GM19023 (cell line): ENCODE results near the gene IFIT2.
"Not testable (repeated sequence)": the region's sequence is repeated elsewhere in the genome, so short reads cannot be mapped to it uniquely, and the experiment has no call there.

Experiments used
- ATAC-seq: cut with Tn5 transposase; IDR thresholded peaks from one replicate; pipeline ENCODE4 v1.9.1; 2021; ENCODE audit warnings: mild to moderate bottlenecking, moderate library complexity; ENCODE audit not compliant: unreplicated experiment

IFIT2 gene

GRCh38 chr10:89279421-89279869 lies 22.4 kb upstream of the IFIT2 start:
- ATAC-seq = no peak

GRCh38 chr10:89280508-89280907 lies 21.3 kb upstream of the IFIT2 start:
- ATAC-seq = no peak

- ATAC-seq = no peak
Observed at GRCh38 chr10:89281606-89282395, 20.0 kb upstream of the IFIT2 start.

GRCh38 chr10:89283025-89283935 lies 18.6 kb upstream of the IFIT2 start:
- ATAC-seq = no peak

- no peak for ATAC-seq
Observed at GRCh38 chr10:89283936-89284475, 17.8 kb upstream of the IFIT2 start.

- not testable (repeated sequence) for ATAC-seq
Observed at GRCh38 chr10:89284711-89285110, 17.1 kb upstream of the IFIT2 start.

- not testable (repeated sequence) for ATAC-seq
Observed at GRCh38 chr10:89285303-89285702, 16.5 kb upstream of the IFIT2 start.

- no peak for ATAC-seq
Observed at GRCh38 chr10:89294721-89295239, 7.1 kb upstream of the IFIT2 start.

GRCh38 chr10:89295597-89295996 lies 6.2 kb upstream of the IFIT2 start:
- ATAC-seq = no peak

- ATAC-seq = no peak
Observed at GRCh38 chr10:89296220-89296648, 5.6 kb upstream of the IFIT2 start.

GRCh38 chr10:89297356-89297755 lies 4.5 kb upstream of the IFIT2 start:
- ATAC-seq = no peak

- ATAC-seq = no peak
Observed at GRCh38 chr10:89297791-89298190, 4.1 kb upstream of the IFIT2 start.

GRCh38 chr10:89299031-89299430 lies 2.8 kb upstream of the IFIT2 start:
- no peak for ATAC-seq

GRCh38 chr10:89301232-89301631 lies 614 bp upstream of the IFIT2 start:
- peak; percentile 50 for ATAC-seq

- ATAC-seq = no peak
Observed at GRCh38 chr10:89302625-89303024, 779 bp downstream of the IFIT2 start.

- no peak for ATAC-seq
Observed at GRCh38 chr10:89303161-89303560, 1.3 kb downstream of the IFIT2 start.

- no peak for ATAC-seq
Observed at GRCh38 chr10:89304026-89304425, 2.2 kb downstream of the IFIT2 start.

GRCh38 chr10:89304446-89304845 lies 2.6 kb downstream of the IFIT2 start:
- ATAC-seq = no peak

- no peak for ATAC-seq
Observed at GRCh38 chr10:89304925-89305324, 3.1 kb downstream of the IFIT2 start.

GRCh38 chr10:89305766-89306433 lies 4.1 kb downstream of the IFIT2 start:
- no peak for ATAC-seq
